NOMO-1 treated with DMSO at 0.1 percent for 48 hours (cell line): Measurements from ENCODE around the gene ARHGAP22.

Experiments used
- DNase-seq: peaks from one replicate; lab custom pipeline; 2025; ENCODE audit not compliant: unreplicated experiment; lab: John Stamatoyannopoulos, UW

ARHGAP22 gene

GRCh38 chr10:48481385-48481784 is 123.5 kb downstream of the ARHGAP22 start:
- no peak for DNase-seq

GRCh38 chr10:48480397-48481374 is 124.2 kb downstream of the ARHGAP22 start:
- no peak for DNase-seq

- peak; percentile 36 for DNase-seq
These were observed 125.7 kb downstream of the ARHGAP22 start for GRCh38 chr10:48478980-48479811.

GRCh38 chr10:48478469-48478868 is 126.4 kb downstream of the ARHGAP22 start:
- no peak for DNase-seq

- no peak for DNase-seq
These were observed 127.3 kb downstream of the ARHGAP22 start for GRCh38 chr10:48477616-48478015.

- DNase-seq = no peak
These were observed 127.7 kb downstream of the ARHGAP22 start for GRCh38 chr10:48477141-48477540.

GRCh38 chr10:48476279-48476982 is 128.4 kb downstream of the ARHGAP22 start:
- no peak for DNase-seq

- no peak for DNase-seq
These were observed 129.0 kb downstream of the ARHGAP22 start for GRCh38 chr10:48475943-48476278.

GRCh38 chr10:48474765-48475365 is 130.0 kb downstream of the ARHGAP22 start:
- DNase-seq = peak; percentile 63

GRCh38 chr10:48473704-48474103 is 131.2 kb downstream of the ARHGAP22 start:
- DNase-seq = no peak

- DNase-seq = peak; percentile 14
These were observed 132.3 kb downstream of the ARHGAP22 start for GRCh38 chr10:48472501-48473069.

GRCh38 chr10:48470893-48471805 is 133.7 kb downstream of the ARHGAP22 start:
- DNase-seq = no peak

- peak; percentile 85 for DNase-seq
These were observed 134.6 kb downstream of the ARHGAP22 start for GRCh38 chr10:48470115-48470892.

- DNase-seq = peak; percentile 5
These were observed 135.3 kb downstream of the ARHGAP22 start for GRCh38 chr10:48469516-48470020.

GRCh38 chr10:48468866-48469511 is 135.9 kb downstream of the ARHGAP22 start:
- DNase-seq = no peak

GRCh38 chr10:48468130-48468790 is 136.6 kb downstream of the ARHGAP22 start:
- DNase-seq = no peak

- DNase-seq = no peak
These were observed 137.2 kb downstream of the ARHGAP22 start for GRCh38 chr10:48467669-48468068.
